ENCODE measurements around the gene PRTFDC1. TPM values are rescaled to one million over a fixed set of nuclear protein-coding genes. Genes with fewer than 3 reads are reported as not detected.

PRTFDC1 gene
- total and polyA plus RNA-seq, 2 of the 8 experiments (the other 6 are each of a cell fraction or from before 2014, with no cell fraction given): 5.9 to 6.6 TPM

GRCh38 chr10:24806262-24806661, 146.1 kb downstream of the PRTFDC1 start:
- H3K4me3 ChIP-seq (ENCODE audit: extremely low read depth in 1 of 4, insufficient read depth in 2 of 4, low read depth in 3 of 4, low read length in 4 of 4): no peak overlapping the region
- no peak overlapping the region for H3K4ac ChIP-seq (replicated peaks; ENCODE audit: insufficient read length, low read depth, low read length)
- H2BK5ac ChIP-seq (ENCODE audit: low read depth, low read length): no peak overlapping the region
- no peak overlapping the region for H3K4me2 ChIP-seq (ENCODE audit: insufficient read depth in 1 of 2, low read depth in 2 of 2, low read length in 2 of 2)
- no peaks in the 10 kb centered on the region for H3K79me2 ChIP-seq (ENCODE audit: control insufficient read depth in 1 of 2, insufficient read depth in 2 of 2, low read length in 2 of 2)
- H4K20me1 ChIP-seq (replicated peaks in 1 of 2; ENCODE audit: control insufficient read depth in 1 of 2, insufficient read depth in 2 of 2, low read length in 2 of 2): no peaks in the 10 kb centered on the region
- H4K8ac ChIP-seq (ENCODE audit: extremely low read depth, insufficient read depth, low read length): no peak overlapping the region
- no peak overlapping the region for H2BK20ac ChIP-seq (ENCODE audit: low read length)
- no peaks in the 10 kb centered on the region for H3K9me3 ChIP-seq (ENCODE audit: insufficient read depth in 2 of 2, low read depth in 1 of 2, low read length in 1 of 2)
- no peaks in the 10 kb centered on the region for H3K36me3 ChIP-seq (ENCODE audit: control insufficient read depth in 2 of 4, insufficient read depth in 4 of 4, low read length in 3 of 4)
- H3K9ac ChIP-seq (replicated peaks in 1 of 4; ENCODE audit: extremely low read depth in 1 of 4, low read depth in 3 of 4, low read length in 3 of 4): no peak overlapping the region
- H2AFZ ChIP-seq (ENCODE audit: low read length): no peak overlapping the region
- no peak overlapping the region for H2BK12ac ChIP-seq (ENCODE audit: low read depth, low read length)
- no peak overlapping the region for H3K56ac ChIP-seq (replicated peaks; ENCODE audit: insufficient read length, low read depth, low read length)
- no peak overlapping the region for H3K14ac ChIP-seq (ENCODE audit: insufficient read length)
- ChIA-PET CTCF (ENCODE audit: partially characterized antibody) (interaction anchor here (0.9 kb wide), 1 partner anchor 9 kb away, joined by 3 read pairs; no protein-coding TSS in a partner anchor), POLR2A (ENCODE audit: partially characterized antibody) (no interaction called here)
- no peaks in the 10 kb centered on the region for H3K79me1 ChIP-seq (ENCODE audit: low read depth, low read length)
- whole genome bisulfite sequencing, 2 experiments (ENCODE audit: extremely low coverage in 1 of 2, insufficient coverage in 1 of 2, insufficient read length in 1 of 2, insufficient replicate concordance in 2 of 2, low coverage in 1 of 2, low lambda C conversion rate in 2 of 2, missing lambda C conversion rate in 1 of 2): 89% methylated on average over 5 of the region's 5 CpGs; no CpG with 5 or more reads in 1 of the 2 experiments
- H3K4me1 ChIP-seq (replicated peaks in 1 of 4; ENCODE audit: control insufficient read depth in 3 of 4, insufficient read depth in 4 of 4, low read length in 3 of 4): no peaks in the 10 kb centered on the region
- no peak overlapping the region for H4K91ac ChIP-seq (replicated peaks; ENCODE audit: insufficient read length, low read length)
- H3K27ac ChIP-seq (ENCODE audit: low read depth, low read length): no peak overlapping the region
- H4K5ac ChIP-seq (ENCODE audit: insufficient read length, low read depth, low read length): no peak overlapping the region
- TF ChIP-seq TEAD4 (IDR thresholded peaks at IDR 0.05; ENCODE audit: low read depth, low read length): no peak
- TF ChIP-seq RXRA (IDR thresholded peaks at IDR 0.05; ENCODE audit: insufficient read depth, low read depth, low read length): no peak
- TF ChIP-seq ZNF274 (IDR thresholded peaks at IDR 0.05; ENCODE audit: borderline replicate concordance, extremely low read depth, low read length): no peak
- no peak for TF ChIP-seq EZH2 (IDR thresholded peaks at IDR 0.05; ENCODE audit: low read depth, low read length, severe bottlenecking)
- DNase-seq (ENCODE audit: low read depth in 1 of 2, low spot score in 2 of 2) (no peak), FAIRE-seq (no peak)
- H3K23me2 ChIP-seq (ENCODE audit: low read depth, low read length): no peaks in the 10 kb centered on the region
- no peak overlapping the region for H3K18ac ChIP-seq (ENCODE audit: extremely low read depth, low read length)
- H2BK120ac ChIP-seq (replicated peaks; ENCODE audit: low read depth, low read length): no peak overlapping the region
- no peak overlapping the region for H3K23ac ChIP-seq (ENCODE audit: insufficient read length)
- no peaks in the 10 kb centered on the region for H3K27me3 ChIP-seq (replicated peaks in 1 of 4; ENCODE audit: control insufficient read depth in 3 of 4, extremely low read depth in 1 of 4, insufficient read depth in 3 of 4, low read length in 3 of 4)
- H2AK5ac ChIP-seq (ENCODE audit: low read depth, low read length): 0 out of 2 replicates have a peak overlapping the region, but pooled peaks have one; percentile 6
- H2BK15ac ChIP-seq (ENCODE audit: low read length): no peak overlapping the region; the same call in 1 of the 2 replicates

All from H1 (cell line).